Heart left ventricle (tissue), 13 donors: ENCODE results near the gene LINGO1.

Experiments used
- POLR2A ChIP-seq, 2 donors: fragments of 450-650 bp; IDR thresholded peaks; one replicate each; pipeline ENCODE4 v1.6.1; 2017; ENCODE audit warnings: antibody characterized with exemption in 2 of 2, mild to moderate bottlenecking in 2 of 2, moderate library complexity in 2 of 2
- TF ChIP-seq, protein P1 (sequence below), 12 donors: fragments of 200-600 bp; sonication (generic) in 4 of 12; IDR thresholded peaks; one replicate each; pipeline versions ENCODE4 v1.5.0 to v1.8.0; 2018 to 2022; ENCODE audit warnings: antibody characterized with exemption in 12 of 12, mild to moderate bottlenecking in 5 of 12
- donor health status: ischemic (EF 13 %, LVEDD 7.1; RV severe dilation, severe dysfunction).
- donor health status: DM: no; HTN: yes; CAD: no.
- donor health status: DM: no; HTN: no; CAD: no.
- donor health status: ischemic (EF 25% LVEDD 6.9; RV normal size, moderate dysfunction).
- donor health status: ischemic (EF 25% LVEDD 5.7; RV mildly dilated, moderate dysfunction).
- donor health status: ischemic (EF 35%, LVEDD 5.7; RV mildly dilated, moderate dysfunction).
- donor health status: nonischemic (EF 11% LVEDD 7.7; RV severe dilation, severe dysfunction).
- donor health status: DM: yes; HTN: yes; CAD: no.
- donor health status: PGD.
- donor health status: ischemic (EF 29% LVEDD 5.4; RV normal size, mild dysfunction).
- donor health status: nonischemic (EF 23%, LVEDD 6.1; RV moderate dilation, normal function).

DNA sequence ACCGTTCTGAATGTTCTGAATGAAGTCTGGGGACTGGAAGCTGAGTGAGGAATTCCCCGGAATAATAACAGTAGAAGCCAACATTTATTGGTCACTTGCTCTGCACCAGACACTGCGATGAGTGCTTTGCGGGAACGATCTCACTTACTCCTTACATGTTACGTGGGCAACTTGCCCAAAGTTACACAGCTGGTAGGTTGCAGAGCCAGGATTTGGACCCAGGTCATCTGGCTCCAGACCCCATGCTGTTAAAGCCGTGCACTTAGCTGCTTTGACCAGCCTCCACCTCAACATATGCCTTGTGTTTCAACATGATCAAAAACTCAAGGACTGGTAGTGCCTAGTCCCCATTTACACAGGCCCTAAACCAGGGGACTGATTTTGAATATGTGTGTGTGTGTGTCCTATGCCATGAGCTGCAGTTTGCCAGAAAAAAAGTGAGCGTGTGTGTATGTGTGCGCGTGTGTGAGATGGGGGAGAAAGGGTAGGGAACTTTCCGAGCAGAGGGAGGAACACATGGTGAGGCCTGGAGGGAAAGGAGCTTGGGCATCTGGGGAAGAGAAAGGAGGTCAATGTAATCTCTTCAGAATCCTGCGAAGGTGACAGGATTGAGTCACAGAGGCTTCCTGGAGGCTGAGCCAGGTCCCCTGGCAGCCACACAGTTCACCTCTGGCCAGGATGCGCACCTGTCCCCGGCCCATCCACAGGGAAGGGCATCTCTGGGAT is 28.9 kb downstream of the LINGO1 start:
- TF ChIP-seq, protein P1, sequence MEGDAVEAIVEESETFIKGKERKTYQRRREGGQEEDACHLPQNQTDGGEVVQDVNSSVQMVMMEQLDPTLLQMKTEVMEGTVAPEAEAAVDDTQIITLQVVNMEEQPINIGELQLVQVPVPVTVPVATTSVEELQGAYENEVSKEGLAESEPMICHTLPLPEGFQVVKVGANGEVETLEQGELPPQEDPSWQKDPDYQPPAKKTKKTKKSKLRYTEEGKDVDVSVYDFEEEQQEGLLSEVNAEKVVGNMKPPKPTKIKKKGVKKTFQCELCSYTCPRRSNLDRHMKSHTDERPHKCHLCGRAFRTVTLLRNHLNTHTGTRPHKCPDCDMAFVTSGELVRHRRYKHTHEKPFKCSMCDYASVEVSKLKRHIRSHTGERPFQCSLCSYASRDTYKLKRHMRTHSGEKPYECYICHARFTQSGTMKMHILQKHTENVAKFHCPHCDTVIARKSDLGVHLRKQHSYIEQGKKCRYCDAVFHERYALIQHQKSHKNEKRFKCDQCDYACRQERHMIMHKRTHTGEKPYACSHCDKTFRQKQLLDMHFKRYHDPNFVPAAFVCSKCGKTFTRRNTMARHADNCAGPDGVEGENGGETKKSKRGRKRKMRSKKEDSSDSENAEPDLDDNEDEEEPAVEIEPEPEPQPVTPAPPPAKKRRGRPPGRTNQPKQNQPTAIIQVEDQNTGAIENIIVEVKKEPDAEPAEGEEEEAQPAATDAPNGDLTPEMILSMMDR (IDR thresholded peaks at IDR 0.05), result no peak
- no peak for TF ChIP-seq POLR2A (IDR thresholded peaks at IDR 0.05)
